HG03039 (cell line): ENCODE results near the gene PAFAH1B2.
"Not testable (repeated sequence)": the region's sequence is repeated elsewhere in the genome, so short reads cannot be mapped to it uniquely, and the experiment has no call there.

Source experiments
- ATAC-seq: cut with Tn5 transposase; IDR thresholded peaks from one replicate; pipeline ENCODE4 v1.9.1; 2021; ENCODE audit warnings: mild to moderate bottlenecking, moderate library complexity; ENCODE audit not compliant: unreplicated experiment

The PAFAH1B2 gene

DNA sequence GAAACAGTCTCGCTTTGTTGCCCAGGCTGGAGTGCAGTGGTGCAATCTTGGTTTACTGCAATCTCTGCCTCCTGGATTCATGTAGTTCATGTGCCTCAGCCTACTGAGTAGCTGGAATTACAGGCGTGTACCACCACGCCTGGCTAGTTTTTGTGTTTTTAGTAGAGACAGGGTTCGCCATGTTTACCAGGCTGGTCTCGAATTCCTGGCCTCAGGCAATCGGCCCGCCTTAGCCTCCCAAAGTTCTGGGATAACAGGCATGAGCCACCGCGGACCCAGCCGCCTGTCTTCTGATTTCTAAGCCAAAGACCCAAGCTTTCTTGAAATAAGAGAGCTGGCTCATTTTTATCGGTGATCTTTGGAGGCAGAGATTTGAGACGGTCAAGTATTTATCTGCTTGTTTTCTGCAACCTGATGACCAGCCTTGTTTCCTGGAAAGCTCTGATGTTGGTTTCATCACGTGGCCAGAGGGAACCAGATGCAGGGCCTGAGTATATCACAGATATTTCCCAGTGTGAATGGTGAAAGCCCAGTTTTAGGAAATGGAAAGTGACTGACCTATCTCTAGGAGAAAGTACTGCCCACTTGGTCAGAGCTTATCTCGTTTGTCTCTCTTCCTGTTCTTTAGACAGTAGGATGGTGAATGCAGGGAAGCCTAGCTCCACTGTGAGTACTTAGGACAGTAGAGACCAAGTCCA lies 28.8 kb downstream of the PAFAH1B2 start:
- ATAC-seq: no peak

DNA sequence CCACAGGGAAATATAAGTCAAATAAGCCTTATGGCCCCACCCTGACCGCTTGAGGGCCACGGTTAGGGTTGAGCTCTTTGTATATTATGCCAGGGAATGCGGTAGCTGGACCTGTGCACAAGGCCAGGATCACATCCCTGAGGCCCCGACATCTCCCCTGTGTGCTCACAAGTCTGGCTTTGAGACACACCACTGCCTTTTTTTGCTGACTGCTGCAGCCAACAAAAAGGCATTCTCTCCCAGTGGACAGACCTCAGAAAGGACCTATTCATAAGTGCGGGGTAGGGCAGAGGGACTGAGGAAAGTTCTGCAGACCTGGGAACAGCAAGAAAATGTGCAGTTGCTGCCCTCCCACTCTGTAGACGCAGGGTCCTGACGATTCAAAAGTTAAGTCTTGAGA lies 31.0 kb downstream of the PAFAH1B2 start:
- no peak for ATAC-seq

DNA sequence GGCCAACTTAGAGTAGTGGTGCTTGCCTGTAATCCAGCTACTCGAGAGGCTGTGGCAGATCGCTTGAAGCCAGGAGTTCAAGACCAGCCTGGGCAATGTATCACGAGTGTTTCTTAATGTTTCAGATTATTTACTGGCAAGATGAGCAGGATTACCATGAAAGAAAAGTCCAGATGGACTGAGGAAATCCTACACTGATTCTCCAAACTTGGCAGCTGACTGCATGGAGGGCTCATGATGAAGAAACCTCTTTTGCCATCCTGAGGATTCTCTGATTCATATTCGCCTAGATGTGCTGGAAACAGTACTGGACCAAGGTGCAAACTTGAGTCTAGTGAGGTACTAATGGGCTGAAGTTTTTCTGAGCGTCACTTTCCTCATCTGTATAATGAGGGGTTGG lies 31.7 kb downstream of the PAFAH1B2 start:
- ATAC-seq: no peak

DNA sequence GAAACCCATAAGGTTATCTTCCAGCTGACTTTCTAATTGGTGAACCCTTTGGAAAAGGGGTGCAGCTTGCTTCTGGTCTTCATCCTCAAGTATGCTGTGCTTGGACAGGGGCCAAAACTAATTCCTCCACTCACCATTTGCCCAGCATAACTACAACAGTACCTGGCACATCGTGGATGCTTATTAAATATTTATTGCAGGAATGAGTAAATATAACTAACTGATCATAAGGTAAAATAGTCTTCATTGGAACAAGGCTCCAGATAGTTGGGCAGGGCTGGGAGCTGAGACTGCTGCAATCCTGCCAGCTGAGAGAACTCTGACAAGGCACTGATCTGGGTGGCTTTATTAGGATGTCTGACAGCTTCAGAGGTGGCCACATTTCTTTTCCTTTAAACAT lies 32.1 kb downstream of the PAFAH1B2 start:
- no peak for ATAC-seq

DNA sequence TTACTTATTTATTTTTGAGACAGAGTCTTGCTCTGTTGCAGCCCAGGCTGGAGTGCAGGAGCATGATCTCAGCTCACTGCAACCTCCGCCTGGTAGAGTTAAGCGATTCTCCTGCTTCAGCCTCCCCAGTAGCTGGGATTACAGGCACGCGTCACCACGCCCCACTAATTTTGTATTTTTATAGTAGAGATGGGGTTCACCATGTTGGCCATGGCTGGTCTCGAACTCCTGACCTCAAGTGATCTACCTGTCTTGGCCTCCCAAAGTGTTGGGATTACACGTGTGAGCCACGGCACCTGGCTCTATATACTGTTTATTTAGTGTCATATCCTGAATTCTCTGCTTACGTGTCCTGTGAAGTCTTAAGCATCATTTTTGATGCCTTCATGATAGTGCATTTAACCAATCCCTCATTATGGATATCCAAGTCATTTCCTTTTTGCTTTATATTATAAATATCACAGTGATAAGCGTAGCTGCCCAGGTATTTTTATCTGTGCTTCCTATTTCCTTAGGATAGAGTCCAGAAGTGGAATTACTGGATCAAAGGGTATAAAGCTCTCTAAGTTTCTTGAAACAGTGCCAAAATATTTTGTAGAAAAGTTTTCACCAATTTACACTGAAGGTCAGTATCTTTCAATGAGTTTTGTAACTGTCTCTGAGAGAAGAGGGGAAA lies 33.6 kb downstream of the PAFAH1B2 start:
- ATAC-seq: no peak

DNA sequence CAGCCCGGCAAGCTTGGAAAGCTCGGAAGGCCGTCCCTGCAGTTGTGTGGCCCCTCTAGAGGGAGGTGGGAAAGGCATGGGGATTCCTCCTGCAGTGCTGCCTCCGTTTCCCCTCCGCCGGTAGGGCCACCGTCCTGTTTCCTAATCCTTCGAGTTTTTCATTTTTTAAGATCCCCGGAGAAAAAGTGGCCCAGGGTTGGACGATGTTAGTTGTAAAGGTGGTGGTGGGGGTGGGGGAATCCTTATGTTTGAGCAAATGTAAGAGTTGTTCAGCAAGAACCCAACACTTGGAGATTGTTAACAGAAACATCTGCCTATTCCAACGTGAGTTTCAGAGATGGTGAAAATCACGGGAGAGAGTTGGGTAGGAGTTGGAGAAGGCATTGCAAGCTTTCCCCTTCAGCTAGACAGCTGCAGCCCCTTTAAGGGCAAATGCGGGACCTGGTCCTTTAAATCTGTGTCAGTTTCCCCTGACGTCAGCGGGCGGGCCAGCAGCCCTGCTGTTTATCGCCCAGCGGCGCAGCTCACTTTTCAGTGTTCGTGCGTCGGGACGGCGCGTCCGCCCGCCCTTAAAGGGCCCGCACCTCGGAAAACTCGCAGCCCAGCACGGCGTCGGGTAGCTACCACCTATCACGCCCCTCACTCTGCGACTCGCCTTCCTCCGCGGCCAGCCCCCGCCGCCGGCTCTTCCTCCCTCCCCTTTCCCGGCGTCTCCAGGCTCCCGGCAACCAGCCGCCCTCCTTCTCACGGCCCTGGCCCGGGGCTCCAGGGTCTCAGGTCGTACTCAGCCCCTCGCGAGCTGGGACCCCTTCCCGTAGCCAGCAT lies 34.3 kb downstream of the PAFAH1B2 start, which contains the start of gene SIDT2:
TSS of gene SIDT2 (plus strand) at position 534 of the 825 bp plus-strand sequence. CDS start 521 bp downstream, outside the sequence.
- ATAC-seq: peak; percentile 89

DNA sequence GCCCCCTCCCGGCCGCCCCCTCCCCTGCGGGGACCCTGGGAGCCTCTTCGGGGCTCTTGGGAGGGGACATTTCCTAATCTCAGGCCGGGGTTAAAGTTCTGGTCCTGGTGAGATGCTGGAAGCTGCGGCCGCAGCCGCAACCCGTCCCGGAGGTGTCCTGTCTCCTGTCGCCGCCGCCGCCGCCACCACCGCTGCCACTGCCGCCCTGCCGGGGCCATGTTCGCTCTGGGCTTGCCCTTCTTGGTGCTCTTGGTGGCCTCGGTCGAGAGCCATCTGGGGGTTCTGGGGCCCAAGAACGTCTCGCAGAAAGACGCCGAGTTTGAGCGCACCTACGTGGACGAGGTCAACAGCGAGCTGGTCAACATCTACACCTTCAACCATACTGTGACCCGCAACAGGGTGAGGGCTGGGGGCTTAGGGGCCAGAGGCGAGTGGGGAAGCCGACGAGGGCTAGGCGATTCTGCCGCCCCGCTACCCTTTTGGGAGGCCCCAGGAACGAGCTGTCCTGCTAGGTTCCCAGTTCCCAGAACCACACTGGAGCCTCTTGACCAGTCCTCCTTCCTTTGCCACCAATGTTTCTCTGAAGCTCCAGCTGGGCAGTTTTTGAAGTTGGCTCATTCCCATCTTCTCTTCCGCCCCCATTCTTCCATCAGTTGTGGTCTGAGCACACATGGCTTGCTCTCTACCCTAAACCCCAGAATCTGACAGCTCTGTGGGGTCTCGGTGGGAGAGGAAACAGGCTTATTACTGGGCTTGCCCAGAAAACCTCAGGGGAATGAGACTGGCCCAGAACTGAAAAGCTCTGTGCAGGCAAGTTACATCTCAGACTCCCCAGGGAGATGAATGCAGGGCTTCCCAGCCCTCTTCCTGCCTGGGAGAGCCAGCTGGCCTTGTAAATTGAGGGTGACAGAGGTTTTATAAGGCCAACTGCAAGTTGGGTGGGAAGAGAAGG lies 35.2 kb downstream of the PAFAH1B2 start:
- peak; percentile 11 for ATAC-seq

DNA sequence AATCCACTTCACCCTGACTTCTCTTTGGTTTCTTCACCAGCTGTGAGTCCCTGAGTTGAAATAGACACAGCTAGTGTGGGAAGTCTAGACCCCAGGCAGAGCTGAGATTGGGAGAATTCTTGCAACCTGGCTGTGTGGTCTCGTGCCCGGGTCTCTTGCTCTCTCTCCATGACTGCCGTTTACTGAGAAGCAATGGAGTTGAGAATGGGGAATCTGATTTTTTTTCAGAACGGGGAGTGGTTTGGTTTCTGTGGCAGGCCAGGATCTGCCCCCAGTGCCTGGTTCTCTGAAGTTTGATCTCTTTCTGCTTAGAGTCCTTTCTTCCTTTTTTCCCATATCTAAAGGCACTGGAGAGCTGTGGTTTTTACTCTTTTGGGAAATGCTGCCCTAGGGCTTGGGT lies 35.9 kb downstream of the PAFAH1B2 start:
- ATAC-seq: no peak

DNA sequence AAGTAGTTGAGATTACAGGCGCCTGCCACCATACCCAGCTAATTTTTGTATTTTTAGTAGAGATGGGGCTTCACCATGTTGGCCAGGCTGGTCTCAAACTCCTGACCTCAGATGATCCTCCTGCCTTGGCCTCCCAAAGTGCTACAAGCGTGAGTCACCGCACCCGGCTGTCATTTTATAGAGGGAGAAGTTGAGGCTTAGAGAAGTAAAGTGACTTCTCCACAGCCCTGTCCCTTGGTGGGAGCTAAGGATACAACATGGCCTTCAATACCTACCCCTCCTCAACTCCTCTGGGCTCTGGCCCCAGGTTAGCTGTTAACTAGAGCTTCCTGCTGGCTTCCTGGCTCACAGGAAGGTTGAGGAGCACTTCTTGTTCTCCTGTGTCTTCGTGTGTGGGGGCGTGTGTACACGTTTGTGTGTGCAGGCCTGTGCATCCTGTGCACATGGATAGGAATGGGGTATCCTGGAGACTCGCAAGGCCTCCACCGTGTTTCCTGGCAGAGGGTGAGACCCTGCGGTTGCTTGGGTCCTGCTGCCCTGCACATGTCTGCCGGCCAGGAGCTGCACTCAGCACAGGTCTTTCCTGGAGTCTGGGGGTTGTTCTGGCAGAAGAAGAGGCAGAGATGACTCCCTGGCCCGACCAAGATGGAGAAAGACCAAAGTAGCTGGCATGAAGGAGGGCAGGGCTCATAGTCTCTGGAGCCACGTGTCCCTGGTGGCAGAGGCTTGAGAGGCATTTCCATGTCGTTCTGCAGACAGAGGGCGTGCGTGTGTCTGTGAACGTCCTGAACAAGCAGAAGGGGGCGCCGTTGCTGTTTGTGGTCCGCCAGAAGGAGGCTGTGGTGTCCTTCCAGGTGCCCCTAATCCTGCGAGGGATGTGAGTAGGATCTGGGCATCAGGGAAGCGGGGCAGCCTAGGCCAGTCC lies 36.8 kb downstream of the PAFAH1B2 start:
- no peak for ATAC-seq

DNA sequence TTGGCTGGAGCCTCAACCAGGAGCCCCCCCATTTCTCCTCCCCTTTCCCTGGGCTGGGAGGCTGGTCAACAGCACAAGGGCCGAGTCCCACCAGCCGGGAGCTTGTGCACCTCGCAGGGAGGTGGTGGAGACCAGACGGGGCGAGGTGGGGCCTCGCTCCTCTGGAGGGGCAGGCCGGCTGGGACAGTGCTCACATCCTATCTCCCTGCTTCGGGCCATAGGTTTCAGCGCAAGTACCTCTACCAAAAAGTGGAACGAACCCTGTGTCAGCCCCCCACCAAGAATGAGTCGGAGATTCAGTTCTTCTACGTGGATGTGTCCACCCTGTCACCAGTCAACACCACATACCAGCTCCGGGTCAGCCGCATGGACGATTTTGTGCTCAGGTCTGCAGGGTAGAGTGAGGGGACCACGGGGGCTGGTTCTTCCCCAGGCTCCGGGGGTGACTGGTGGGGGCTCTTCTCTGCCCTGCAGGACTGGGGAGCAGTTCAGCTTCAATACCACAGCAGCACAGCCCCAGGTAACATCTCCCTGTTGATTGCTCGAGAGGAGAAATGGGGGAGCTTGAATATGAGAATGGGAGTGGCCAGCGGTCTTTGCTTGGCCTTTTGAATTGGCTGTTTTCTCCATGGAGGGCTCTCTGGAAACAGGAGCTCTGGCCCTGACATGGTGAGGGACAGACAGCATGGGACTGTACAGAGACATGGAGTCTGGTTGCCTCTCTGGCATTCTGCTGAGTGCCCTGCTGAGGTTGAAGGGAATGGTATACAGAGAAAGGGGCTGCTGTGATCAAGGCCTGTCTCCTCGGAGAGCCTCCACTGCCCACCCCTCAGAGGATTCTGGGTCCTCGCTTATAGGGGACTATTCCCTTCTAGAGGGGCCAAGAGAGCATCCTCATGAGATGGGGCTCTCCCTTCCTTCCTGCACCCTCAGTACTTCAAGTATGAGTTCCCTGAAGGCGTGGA lies 37.8 kb downstream of the PAFAH1B2 start:
- ATAC-seq: no peak

DNA sequence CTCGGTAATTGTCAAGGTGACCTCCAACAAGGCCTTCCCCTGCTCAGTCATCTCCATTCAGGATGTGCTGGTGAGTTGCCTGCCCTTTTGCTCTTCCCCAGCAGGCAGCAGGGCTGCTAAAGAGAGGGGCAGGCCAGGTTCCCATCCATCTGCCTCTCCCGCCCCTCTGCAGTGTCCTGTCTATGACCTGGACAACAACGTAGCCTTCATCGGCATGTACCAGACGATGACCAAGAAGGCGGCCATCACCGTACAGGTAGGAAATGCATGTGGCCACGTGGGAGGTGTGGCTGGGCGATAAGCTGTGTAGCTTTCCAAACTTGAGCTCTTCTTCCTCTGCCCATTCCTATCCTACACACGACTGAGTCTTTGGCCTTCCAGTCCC lies 38.5 kb downstream of the PAFAH1B2 start:
- no peak for ATAC-seq

DNA sequence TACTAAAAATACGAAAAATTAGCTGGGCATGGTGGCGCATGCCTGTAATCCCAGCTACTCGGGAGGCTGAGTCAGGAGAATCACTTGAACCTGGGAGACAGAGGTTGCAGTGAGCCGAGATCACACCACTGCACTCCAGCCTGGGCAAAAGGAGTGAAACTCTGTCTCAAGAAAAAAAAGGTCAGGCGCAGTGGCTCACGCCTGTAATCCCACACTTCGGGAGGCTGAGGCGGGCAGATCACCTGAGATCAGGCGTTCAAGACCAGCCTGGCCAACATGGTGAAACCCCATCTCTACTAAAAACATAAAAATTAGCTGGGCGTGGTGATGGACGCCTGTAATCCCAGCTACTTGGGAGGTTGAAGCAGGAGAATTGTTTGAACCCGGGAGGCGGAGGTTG lies 39.1 kb downstream of the PAFAH1B2 start:
- not testable (repeated sequence) for ATAC-seq

DNA sequence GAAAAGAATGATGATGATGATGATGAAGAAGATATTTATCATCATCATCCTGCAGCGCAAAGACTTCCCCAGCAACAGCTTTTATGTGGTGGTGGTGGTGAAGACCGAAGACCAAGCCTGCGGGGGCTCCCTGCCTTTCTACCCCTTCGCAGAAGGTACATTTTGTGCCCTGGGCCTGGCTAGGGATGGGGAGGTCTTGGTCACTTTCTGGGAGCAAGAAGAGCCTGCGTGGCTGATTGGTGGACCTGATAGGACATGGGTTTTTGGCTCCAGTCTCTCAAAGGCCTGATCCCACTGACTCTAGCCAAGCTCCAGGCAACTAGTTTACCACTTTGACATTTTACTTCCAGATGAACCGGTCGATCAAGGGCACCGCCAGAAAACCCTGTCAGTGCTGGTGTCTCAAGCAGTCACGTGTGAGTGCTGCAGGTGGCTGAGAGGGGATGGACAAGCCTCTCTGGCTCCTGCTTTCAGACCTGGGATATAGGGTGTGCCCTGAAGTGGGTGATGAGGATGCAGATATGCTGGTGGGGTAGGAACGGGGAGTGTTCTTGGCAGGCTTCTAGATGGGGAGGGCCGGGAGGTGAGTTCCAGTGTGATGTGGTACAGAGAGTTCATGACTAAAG lies 39.8 kb downstream of the PAFAH1B2 start:
- ATAC-seq: no peak

DNA sequence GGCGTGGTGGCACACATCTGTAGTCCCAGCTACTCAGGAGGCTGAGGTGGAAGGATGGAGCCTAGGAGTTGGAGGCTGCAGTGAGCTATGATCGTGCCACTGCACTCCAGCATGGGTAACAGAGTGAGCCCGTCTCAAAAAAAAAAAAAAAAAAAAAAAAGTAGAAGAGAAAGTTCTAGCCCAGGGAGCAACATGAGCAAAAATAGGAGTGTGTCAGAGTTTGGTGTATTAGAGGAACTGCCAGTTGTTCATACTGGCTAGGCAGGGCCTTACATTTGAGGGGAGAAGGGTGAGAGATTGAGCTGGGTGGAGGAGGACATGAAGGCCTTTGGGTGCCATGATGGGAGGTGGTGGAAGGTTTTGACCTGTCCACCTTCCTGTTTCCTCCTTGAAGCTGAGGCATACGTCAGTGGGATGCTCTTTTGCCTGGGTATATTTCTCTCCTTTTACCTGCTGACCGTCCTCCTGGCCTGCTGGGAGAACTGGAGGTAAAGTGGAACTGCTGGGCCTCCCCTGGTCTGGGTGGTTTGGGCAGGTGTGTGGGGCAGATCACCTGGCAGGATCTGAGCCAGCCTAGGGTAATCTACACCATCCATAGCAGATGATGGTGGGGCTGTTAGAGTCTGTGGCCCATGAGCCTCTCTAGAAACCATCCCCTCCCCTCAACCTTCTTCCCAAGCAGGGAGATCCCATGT lies 41.8 kb downstream of the PAFAH1B2 start:
- ATAC-seq: no peak

DNA sequence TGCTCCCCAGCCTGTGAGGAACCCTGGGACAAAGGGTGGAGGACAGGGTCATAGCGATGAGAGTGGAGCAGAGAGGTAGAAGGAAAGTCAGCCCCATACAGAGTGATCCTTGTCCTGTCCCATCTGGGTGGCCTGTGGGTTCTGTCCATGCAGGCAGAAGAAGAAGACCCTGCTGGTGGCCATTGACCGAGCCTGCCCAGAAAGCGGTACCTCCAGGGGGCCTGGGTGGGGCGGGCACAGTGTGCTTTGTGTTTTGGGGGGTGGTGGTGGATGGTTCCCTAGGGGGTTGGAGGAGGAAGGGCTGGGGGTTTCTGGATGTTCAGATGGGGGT lies 42.3 kb downstream of the PAFAH1B2 start:
- no peak for ATAC-seq

DNA sequence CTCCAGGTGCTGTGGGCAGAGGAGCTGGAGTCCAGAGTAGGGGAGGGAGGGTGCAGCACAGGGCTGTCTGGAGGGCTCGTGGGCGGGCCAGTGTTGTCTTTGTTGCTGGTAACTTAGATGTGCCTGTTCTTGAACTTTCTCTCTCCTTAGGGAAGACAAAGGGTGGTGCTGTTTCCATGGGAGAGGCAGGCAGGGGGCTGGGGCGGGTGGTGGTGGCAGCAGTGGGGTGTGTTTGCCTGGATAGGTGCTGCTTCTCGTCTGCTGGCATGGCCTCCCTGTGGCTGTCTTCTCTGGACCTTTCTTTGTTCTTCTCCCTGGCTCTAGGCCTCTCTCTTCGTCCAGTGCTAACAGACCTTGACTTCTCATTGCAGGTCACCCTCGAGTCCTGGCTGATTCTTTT lies 42.9 kb downstream of the PAFAH1B2 start:
- ATAC-seq: no peak

DNA sequence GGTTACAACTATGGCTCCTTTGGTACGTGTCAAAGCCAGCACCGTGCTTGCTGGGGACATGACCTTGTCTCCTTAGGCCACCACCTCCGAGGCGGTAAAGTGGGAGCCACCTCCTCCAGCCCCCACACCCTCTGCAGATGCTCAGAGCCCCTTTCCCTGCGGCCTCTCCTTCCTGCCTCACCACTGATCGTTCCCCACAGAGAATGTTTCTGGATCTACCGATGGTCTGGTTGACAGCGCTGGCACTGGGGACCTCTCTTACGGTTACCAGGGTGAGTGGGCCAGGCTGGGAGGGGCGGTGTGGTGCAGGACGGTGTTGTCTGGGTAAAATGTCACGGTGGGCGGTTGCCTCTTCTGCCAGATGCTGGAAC lies 43.3 kb downstream of the PAFAH1B2 start:
- ATAC-seq: no peak
